Aorta (tissue), 5 donors: Measurements from ENCODE around the gene MTF1. TPM values are rescaled to one million over a fixed set of nuclear protein-coding genes. Genes with fewer than 3 reads are reported as not detected.

Experiments
- ATAC-seq: fragments of 200-7000 bp; cut with Tn5 transposase; one replicate; pipeline ENCODE4 v1.9.1; 2022; ENCODE audit warnings: moderate library complexity; ENCODE audit not compliant: low FRiP score
- DNase-seq, 2 donors: peaks; one replicate each; pipeline ENCODE4 v3.0.0-alpha.2; 2020
- H3K27ac ChIP-seq, 2 donors: one replicate each; pipeline ENCODE4 v1.5.1; 2013; ENCODE audit warnings: low read length in 2 of 2, mild to moderate bottlenecking in 2 of 2, moderate library complexity in 2 of 2, control low read depth in 1 of 2, inconsistent platforms in 1 of 2, low read depth in 1 of 2
- H3K27me3 ChIP-seq, 2 donors: one replicate each; pipeline ENCODE4 v1.6.1; 2013; ENCODE audit warnings: control low read depth in 1 of 2, low read length in 1 of 2, mild to moderate bottlenecking in 1 of 2, moderate library complexity in 1 of 2; ENCODE audit not compliant: insufficient read depth in 2 of 2, control insufficient read depth in 1 of 2
- H3K36me3 ChIP-seq, 2 donors: one replicate each; pipeline ENCODE4 v1.6.1; 2013; ENCODE audit warnings: control low read depth in 1 of 2, low read length in 1 of 2, mild to moderate bottlenecking in 1 of 2; ENCODE audit not compliant: insufficient read depth in 2 of 2, control insufficient read depth in 1 of 2
- H3K4me1 ChIP-seq, 2 donors: one replicate each; pipeline ENCODE4 v1.6.1; 2013; ENCODE audit warnings: low read length in 2 of 2, control low read depth in 1 of 2, mild to moderate bottlenecking in 1 of 2, moderate library complexity in 1 of 2; ENCODE audit not compliant: insufficient read depth in 2 of 2, control insufficient read depth in 1 of 2
- H3K4me3 ChIP-seq, 2 donors: one replicate each; pipeline ENCODE4 v1.5.1; 2013; ENCODE audit warnings: low read length in 2 of 2, control low read depth in 1 of 2, mild to moderate bottlenecking in 1 of 2
- H3K9me3 ChIP-seq: one replicate; pipeline ENCODE4 v1.6.1; 2013; ENCODE audit warnings: mild to moderate bottlenecking, low read length; ENCODE audit not compliant: control insufficient read depth
- WGBS, 2 donors: extraction: QIAGEN DNeasy Blood & Tissue Kit; methylation state at CpG; one replicate each; pipeline ENCODE4 v1.1.7; 2013; 5-methylcytosine and 5-hydroxymethylcytosine counted together
- intact Hi-C, 2 donors: fragments of 100-400 bp; cut with DNase I; formaldehyde crosslinking; loops; one replicate each; pipeline versions ENCODE4 v1.14.2 to v1.15.0; 2022
- polyA plus RNA-seq, 2 donors: library from polyadenylated mRNA; stranded (reverse); fragments of 200-250 nt; gene quantifications; one replicate each; pipeline ENCODE4 v1.2.3, GENCODE V29; 2013
- total RNA-seq, 2 donors: library from RNA; stranded (reverse); fragmentation: NEBNext Ultra II Directional; extraction: Animal tissue kit (Norgen Biotek cat#: 25700); gene quantifications; one replicate each; pipeline ENCODE4 v1.2.1, GENCODE V29; 2021
- donor health status: healthy with polysubstance abuse.
- donor health status: Bipolar disorder and iron deficiency.
- donor health status: DM: no; HTN: no; CAD: no.
- donor health status: DM: no; HTN: no; CAD: no.
- donor health status: DM: yes; HTN: yes; CAD: no.

The MTF1 gene
- total and polyA plus RNA-seq, 4 donors: 2.1 to 23.5 (median 11.9) TPM

DNA sequence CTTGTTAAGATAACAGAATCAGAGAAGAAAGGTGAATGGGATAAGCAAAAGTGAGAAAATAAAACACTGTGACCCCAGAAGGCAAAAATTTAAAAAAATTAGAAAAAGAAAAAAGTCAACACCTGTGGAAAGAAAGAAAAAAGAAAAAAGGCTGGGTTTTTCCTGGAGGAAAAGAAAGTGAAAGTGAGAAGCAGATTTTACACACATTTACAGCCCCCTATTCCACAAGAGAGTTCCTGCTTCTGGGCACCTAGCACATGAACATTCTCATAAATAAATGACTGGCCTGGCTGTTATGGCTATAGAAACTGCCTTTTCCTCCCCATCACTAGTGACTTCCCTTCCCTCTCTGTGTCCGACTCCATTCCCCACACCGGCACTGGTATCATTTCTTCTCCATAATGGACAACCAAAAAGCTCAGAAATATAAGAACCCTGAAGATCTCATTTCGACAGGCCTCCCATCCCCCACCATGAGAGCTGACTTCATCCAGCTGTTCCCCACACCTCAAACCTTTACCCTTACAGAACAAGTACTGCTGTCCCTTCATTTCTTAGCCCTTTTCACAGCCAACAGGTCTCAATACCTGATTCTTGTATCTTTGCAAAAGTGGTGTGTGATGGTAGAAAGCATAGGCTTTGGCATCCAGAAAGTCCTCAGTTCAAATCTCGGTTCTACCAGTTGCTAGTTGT, 12.6 kb downstream of the MTF1 start:
- no peak for ATAC-seq
- H3K4me3 ChIP-seq: no peak overlapping the region
- no peak overlapping the region for H3K27ac ChIP-seq
- no peaks in the 10 kb centered on the region for H3K27me3 ChIP-seq
- no peak for DNase-seq
- no peaks in the 10 kb centered on the region for H3K36me3 ChIP-seq
- intact Hi-C loops: no loop called here
- peaks cover 0 to 2% of the 10 kb centered on the region in 2 donors for H3K4me1 ChIP-seq
- H3K9me3 ChIP-seq: no peaks in the 10 kb centered on the region
- 82 to 87% methylated on average over 4 of the region's 4 CpGs for WGBS, 2 donors

DNA sequence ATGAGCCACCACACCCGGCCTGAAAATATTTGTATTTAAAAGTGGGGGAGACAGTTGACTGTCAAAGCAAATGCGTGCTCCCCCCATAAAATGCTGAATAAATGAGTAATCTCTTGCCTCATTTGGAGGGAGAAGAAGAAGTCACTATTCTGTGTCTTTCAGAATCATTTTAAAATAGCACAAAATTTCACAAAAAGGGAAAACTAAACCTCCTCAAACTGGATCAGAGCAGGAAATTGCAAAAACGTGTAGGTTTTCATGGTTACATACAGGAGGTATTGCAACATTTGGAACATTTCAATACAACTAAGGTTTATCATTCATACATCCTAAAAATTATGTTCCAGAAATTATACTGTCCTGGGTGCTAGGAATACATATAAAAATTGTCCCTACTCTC, 13.6 kb downstream of the MTF1 start:
- Histone ChIP-seq H3K4me1 (peaks cover 0 to 2% of the 10 kb centered on the region in 2 donors), H3K27me3 (no peaks in the 10 kb centered on the region), H3K36me3 (no peaks in the 10 kb centered on the region), H3K9me3 (no peaks in the 10 kb centered on the region), H3K27ac (no peak overlapping the region), H3K4me3 (no peak overlapping the region)
- WGBS, 2 donors: 75 to 80% methylated on average over 3 of the region's 3 CpGs
- ATAC-seq (no peak), DNase-seq (no peak)
- intact Hi-C loops: no loop called here

DNA sequence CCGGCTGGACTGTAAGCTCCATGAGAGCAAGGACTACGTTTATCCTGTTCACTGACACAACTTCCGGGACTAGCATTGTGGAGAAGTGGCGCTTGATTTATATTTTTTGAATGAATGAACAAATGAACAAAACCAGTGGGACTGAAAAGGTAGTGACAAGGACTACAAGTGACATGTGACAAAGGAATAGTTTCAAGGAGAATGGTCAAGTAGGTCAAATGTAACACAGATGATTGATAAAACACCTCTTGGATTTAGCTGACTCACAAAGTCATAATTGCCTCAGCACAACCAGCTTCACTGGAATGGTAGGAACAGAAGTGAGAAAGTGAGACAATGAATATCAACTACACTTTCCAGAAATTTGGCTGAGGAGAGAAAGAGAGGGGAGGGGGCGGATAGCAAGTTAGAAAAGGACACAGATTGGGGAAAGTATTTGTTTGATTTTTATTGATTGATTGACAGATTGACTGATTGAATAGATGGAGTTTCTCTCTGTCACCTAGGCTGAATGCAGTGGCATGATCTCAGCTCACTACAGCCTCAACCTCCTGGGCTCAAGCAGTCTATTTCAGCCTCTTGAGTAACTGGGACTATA, 14.2 kb downstream of the MTF1 start:
- H3K4me3 ChIP-seq: no peak overlapping the region
- no peaks in the 10 kb centered on the region for H3K9me3 ChIP-seq
- ATAC-seq (no peak), DNase-seq (no peak)
- H3K36me3 ChIP-seq: no peaks in the 10 kb centered on the region
- H3K27me3 ChIP-seq: no peaks in the 10 kb centered on the region
- no peak overlapping the region for H3K27ac ChIP-seq
- intact Hi-C loops: no loop called here
- 91 to 92% methylated on average over 5 of the region's 5 CpGs for WGBS, 2 donors
- H3K4me1 ChIP-seq: peaks cover 0 to under 1% of the 10 kb centered on the region in 2 donors

DNA sequence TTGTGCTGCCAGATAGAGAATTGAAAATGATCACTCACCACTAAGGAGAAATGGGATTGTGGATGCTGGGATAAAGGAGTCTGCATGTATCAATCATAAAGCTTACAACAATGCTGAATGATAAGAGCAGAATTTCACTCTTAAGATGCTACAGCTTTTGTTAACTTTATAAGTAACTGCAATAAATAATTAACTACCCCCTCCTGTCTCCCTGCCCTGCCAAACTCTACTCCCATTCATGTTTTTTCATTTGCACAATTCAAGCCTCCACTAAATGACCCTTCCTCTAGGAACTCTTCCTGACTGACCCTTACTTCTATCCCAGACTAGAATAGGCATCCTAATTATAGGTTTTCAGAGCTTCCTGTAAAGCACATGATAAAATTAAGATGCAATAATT, 14.9 kb downstream of the MTF1 start:
- H3K4me3 ChIP-seq: no peak overlapping the region
- no peak for ATAC-seq
- intact Hi-C loops: no loop called here

DNA sequence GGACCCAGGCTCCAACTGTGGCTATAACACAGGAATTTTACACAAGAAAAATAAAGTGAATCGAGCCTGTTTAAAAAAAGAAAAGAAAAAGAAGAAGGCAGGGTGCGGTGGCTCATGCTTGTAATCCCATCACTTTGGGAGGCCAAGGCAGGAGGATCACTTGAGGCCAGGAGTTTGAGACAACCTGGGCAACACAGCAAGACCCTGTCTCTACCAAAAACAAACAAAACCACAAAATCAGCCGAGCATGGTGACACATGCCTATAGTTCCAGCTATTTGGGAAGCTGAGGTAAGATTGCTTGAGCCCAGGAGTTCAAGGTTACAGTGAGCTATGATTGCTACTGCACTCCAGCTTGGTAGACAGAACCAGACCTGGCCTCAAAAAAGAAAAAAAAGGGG, 17.7 kb downstream of the MTF1 start:
- no peaks in the 10 kb centered on the region for H3K4me1 ChIP-seq
- intact Hi-C loops: no loop called here
- H3K9me3 ChIP-seq: no peaks in the 10 kb centered on the region
- H3K4me3 ChIP-seq: no peak overlapping the region
- peaks cover 0 to 6% of the 10 kb centered on the region in 2 donors for H3K36me3 ChIP-seq
- H3K27ac ChIP-seq: no peak overlapping the region
- H3K27me3 ChIP-seq: no peaks in the 10 kb centered on the region
- DNase-seq (no peak), ATAC-seq (no peak)
- 83 to 90% methylated on average over 3 of the region's 3 CpGs for WGBS, 2 donors

More for the DNA sequence above, 14.9 kb downstream of the MTF1 start:
- H3K9me3 ChIP-seq: no peaks in the 10 kb centered on the region
- H3K36me3 ChIP-seq: peaks cover 0 to 2% of the 10 kb centered on the region in 2 donors
- no peak for DNase-seq
- no peaks in the 10 kb centered on the region for H3K4me1 ChIP-seq
- no peak overlapping the region for H3K27ac ChIP-seq
- no peaks in the 10 kb centered on the region for H3K27me3 ChIP-seq

DNA sequence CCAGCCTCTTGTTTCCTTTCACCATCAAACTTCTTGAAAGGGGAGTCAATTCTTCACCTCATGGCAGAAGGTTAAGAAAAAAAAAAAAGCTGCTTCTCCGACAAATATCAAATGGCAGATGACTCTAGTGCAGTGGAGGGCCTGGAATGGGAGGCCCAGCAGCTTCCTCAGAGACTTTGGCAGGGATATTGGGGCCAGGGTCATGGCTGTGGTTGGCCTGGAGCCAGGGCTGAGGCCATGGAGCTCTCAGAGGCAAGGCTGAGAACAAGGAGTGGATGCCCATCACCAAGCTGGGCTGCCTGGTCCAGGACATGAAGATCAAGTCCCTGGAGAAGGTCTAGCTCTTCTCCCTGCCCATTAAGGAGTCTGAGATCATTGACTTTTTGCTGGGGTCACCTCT, 18.7 kb downstream of the MTF1 start:
- Histone ChIP-seq H3K9me3 (no peaks in the 10 kb centered on the region), H3K27ac (no peak overlapping the region), H3K27me3 (no peaks in the 10 kb centered on the region), H3K4me1 (no peaks in the 10 kb centered on the region), H3K36me3 (peaks cover 0 to 6% of the 10 kb centered on the region in 2 donors), H3K4me3 (no peak overlapping the region)
- ATAC-seq (no peak), DNase-seq (no peak)
- intact Hi-C loops: no loop called here
- 79 to 87% methylated on average over 1 of the region's 1 CpG for WGBS, 2 donors

DNA sequence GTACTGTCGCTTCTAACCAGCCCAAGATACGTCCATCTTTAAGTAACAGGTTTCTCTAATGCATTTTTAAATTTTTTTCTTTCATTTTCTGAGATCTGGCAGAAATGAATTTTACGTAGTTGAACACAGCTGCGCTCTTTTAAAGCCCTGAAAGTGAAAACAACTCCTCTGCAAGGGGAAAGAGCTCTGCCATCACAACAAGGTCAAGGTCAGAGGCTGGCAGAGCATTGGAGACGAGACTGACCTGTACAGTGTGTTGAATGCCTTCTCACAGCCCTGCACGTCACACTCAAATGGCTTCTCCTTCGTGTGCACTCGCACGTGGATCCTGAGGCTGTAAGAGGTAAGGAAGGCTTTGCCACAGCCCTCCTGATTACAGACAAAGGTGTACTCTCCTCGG, 19.7 kb downstream of the MTF1 start:
- Histone ChIP-seq H3K27me3 (no peaks in the 10 kb centered on the region), H3K4me1 (no peaks in the 10 kb centered on the region), H3K9me3 (no peaks in the 10 kb centered on the region), H3K4me3 (no peak overlapping the region), H3K36me3 (peaks cover 4 to 8% of the 10 kb centered on the region in 2 donors), H3K27ac (no peak overlapping the region)
- whole genome bisulfite sequencing, 2 donors: 91 to 92% methylated on average over 10 of the region's 10 CpGs
- intact Hi-C loops: no loop called here
- DNase-seq (no peak), ATAC-seq (no peak)

DNA sequence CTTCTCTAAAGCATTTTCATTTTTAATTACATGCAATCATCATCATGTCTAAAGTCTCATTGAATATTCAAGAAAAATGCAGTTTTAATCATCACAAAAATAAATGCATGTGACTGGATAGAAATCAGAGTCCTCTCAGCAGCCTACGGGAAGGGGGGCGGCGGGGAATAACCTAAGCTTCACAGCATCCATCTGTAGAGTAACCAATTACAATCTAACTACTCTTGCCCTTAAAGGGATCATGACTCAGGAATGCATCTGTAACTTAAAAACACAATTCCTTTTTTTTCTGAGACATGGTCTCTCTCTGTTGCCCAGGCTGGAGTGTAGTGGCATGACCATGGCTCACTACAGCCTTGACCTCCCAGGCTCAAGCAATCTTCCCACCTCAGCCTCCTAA, 22.6 kb downstream of the MTF1 start:
- ATAC-seq (no peak), DNase-seq (no peak)
- Histone ChIP-seq H3K27me3 (no peaks in the 10 kb centered on the region), H3K4me3 (no peak overlapping the region), H3K4me1 (no peaks in the 10 kb centered on the region), H3K27ac (no peak overlapping the region), H3K36me3 (peaks cover 12 to 13% of the 10 kb centered on the region in 2 donors), H3K9me3 (no peaks in the 10 kb centered on the region)
- intact Hi-C loops: no loop called here
- 65 to 85% methylated on average over 3 of the region's 3 CpGs for WGBS, 2 donors

DNA sequence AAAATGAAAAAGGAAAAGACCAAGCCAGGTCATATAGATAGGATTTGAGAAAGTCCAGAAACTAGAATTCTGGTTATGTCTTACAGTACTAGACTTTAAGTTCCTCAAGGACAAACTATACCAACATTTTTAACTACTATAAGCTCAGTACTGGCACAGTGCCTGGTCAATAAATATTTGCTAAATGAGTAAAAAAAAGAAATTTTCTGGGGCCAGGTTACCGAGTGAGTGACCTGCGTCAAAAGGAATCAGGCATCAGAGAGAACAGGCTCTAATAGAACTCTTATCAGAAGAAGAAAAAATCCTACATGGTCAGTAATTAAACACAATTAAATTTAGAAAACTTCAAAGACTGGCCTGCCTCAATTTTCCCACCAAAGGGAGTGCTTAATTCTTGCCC, 27.6 kb downstream of the MTF1 start:
- ATAC-seq (no peak), DNase-seq (no peak)
- intact Hi-C loops: no loop called here
- Histone ChIP-seq H3K27ac (no peak overlapping the region), H3K9me3 (no peaks in the 10 kb centered on the region), H3K27me3 (no peaks in the 10 kb centered on the region), H3K4me1 (no peaks in the 10 kb centered on the region), H3K4me3 (no peak overlapping the region), H3K36me3 (peaks cover 8 to 13% of the 10 kb centered on the region in 2 donors)
- 74 to 80% methylated on average over 2 of the region's 2 CpGs for WGBS, 2 donors
